Naive B cell (primary cell): ENCODE measurements around the gene PSPN. TPM values are rescaled to one million over a fixed set of nuclear protein-coding genes. Genes with fewer than 3 reads are reported as not detected.

Experiments used
- ATAC-seq, 2 donors: fragments of 150-1000 bp; cut with Tn5 transposase; 2 replicates each; pipeline ENCODE4 v1.10.0; 2021; ENCODE audit warnings: low read depth in 2 of 2, mild to moderate bottlenecking in 2 of 2, moderate library complexity in 2 of 2
- DNase-seq: peaks from one replicate; pipeline ENCODE4 v3.0.0; 2022
- H3K27ac Mint-ChIP-seq, 6 donors: one replicate each; pipeline ENCODE4 v1.8.0; 2020 to 2022; ENCODE audit warnings: mild to moderate bottlenecking in 6 of 6, mixed read lengths in 6 of 6, moderate library complexity in 5 of 6, inconsistent platforms in 2 of 6
- H3K27me3 Mint-ChIP-seq, 3 donors: one replicate each; pipeline ENCODE4 v1.8.0; 2021 to 2022; ENCODE audit warnings: mixed read lengths in 3 of 3, mild to moderate bottlenecking in 1 of 3
- H3K36me3 Mint-ChIP-seq, 2 donors: one replicate each; pipeline ENCODE4 v1.8.0; 2020 to 2022; ENCODE audit warnings: mixed read lengths in 2 of 2, inconsistent platforms in 1 of 2, mild to moderate bottlenecking in 1 of 2
- H3K4me1 Mint-ChIP-seq, 3 donors: one replicate each; pipeline ENCODE4 v1.8.0; 2020 to 2022; ENCODE audit warnings: mixed read lengths in 3 of 3, inconsistent platforms in 1 of 3, mild to moderate bottlenecking in 1 of 3, moderate library complexity in 1 of 3
- H3K4me3 Mint-ChIP-seq, 8 donors: one replicate each; pipeline ENCODE4 v1.8.0; 2020 to 2022; ENCODE audit warnings: mild to moderate bottlenecking in 8 of 8, mixed read lengths in 8 of 8, moderate library complexity in 8 of 8, inconsistent platforms in 2 of 8
- H3K9me3 Mint-ChIP-seq, 7 donors: one replicate each; pipeline ENCODE4 v1.8.0; 2020 to 2022; ENCODE audit warnings: mixed read lengths in 7 of 7, mild to moderate bottlenecking in 5 of 7, inconsistent platforms in 2 of 7, moderate library complexity in 1 of 7
- polyA plus RNA-seq, 6 donors: library from polyadenylated mRNA; unstranded; fragments of 300-500 nt; fragmentation: Illumina TruSeq; gene quantifications; one replicate each; pipeline ENCODE4 v1.2.3, GENCODE V29; 2021; ENCODE audit warnings: low read depth in 6 of 6

Gene PSPN
- polyA plus RNA-seq: under 1 TPM; 0.35 to 0.56 (median 0.49) TPM

GRCh38 chr19:6375411-6376010 lies at the start of gene PSPN:
PSPN (minus strand) TSS chr19:6375933; CDS start chr19:6375849, 84 bp downstream.
- H3K4me1 Mint-ChIP-seq: peaks cover 12 to 15% (median 14%) of the 10 kb centered on the region in 3 donors
- ATAC-seq (no peak), DNase-seq (no peak)
- H3K27ac Mint-ChIP-seq: peak within 1 kb of the TSS in 3 of 6 donors; percentile 28 to 70 (median 56)
- H3K4me3 Mint-ChIP-seq: peak within 1 kb of the TSS in 6 of 8 donors; percentile 10 to 74 (median 32)
- no peaks in the 10 kb centered on the region for H3K27me3 Mint-ChIP-seq
- peaks cover 0 to 7% (median 3%) of the 10 kb centered on the region in 7 donors for H3K9me3 Mint-ChIP-seq
- peaks cover 6 to 11% of the 10 kb centered on the region in 2 donors for H3K36me3 Mint-ChIP-seq

- peaks cover 0 to 6% (median 0%) of the 10 kb centered on the region in 3 donors for H3K27me3 Mint-ChIP-seq
- ATAC-seq: peak; percentile 82 to 85
- H3K4me1 Mint-ChIP-seq: peaks cover 35 to 39% (median 37%) of the 10 kb centered on the region in 3 donors
- peak; percentile 99 for DNase-seq
- no peaks in the 10 kb centered on the region for H3K36me3 Mint-ChIP-seq
- peaks cover 0 to 4% (median 0%) of the 10 kb centered on the region in 7 donors for H3K9me3 Mint-ChIP-seq
- peak overlapping the region; percentile 76 to 99 (median 89) for H3K27ac Mint-ChIP-seq
- H3K4me3 Mint-ChIP-seq: peak overlapping the region; percentile 56 to 94 (median 86)
Observed at GRCh38 chr19:6424939-6425731, 49.4 kb upstream of the PSPN start.

GRCh38 chr19:6424195-6424938 lies 48.6 kb upstream of the PSPN start, which contains the start of gene KHSRP:
KHSRP (minus strand) TSS chr19:6424811; CDS start chr19:6424701, 110 bp downstream.
- Mint-ChIP-seq H3K36me3 (no peaks in the 10 kb centered on the region), H3K27ac (peak within 1 kb of the TSS; percentile 79 to 99 (median 89)), H3K27me3 (peaks cover 0 to 6% (median 0%) of the 10 kb centered on the region in 3 donors), H3K4me1 (peaks cover 31 to 37% (median 35%) of the 10 kb centered on the region in 3 donors), H3K4me3 (peak within 1 kb of the TSS; percentile 56 to 94 (median 88)), H3K9me3 (peaks cover 0 to 4% (median 0%) of the 10 kb centered on the region in 7 donors)
- DNase-seq (peak; percentile 16), ATAC-seq (no peak)

- Mint-ChIP-seq H3K9me3 (peaks cover 0 to 4% (median 0%) of the 10 kb centered on the region in 7 donors), H3K27me3 (peaks cover 0 to 6% (median 0%) of the 10 kb centered on the region in 3 donors), H3K4me1 (peaks cover 30 to 37% (median 34%) of the 10 kb centered on the region in 3 donors), H3K4me3 (peak overlapping the region; percentile 56 to 92 (median 86)), H3K27ac (peak overlapping the region in 5 of 6 donors; percentile 67 to 85 (median 79)), H3K36me3 (no peaks in the 10 kb centered on the region)
- DNase-seq: no peak
- no peak for ATAC-seq
Observed at GRCh38 chr19:6423499-6424194, 47.9 kb upstream of the PSPN start.

GRCh38 chr19:6421075-6422014 lies 45.6 kb upstream of the PSPN start:
- no peaks in the 10 kb centered on the region for H3K36me3 Mint-ChIP-seq
- ATAC-seq (no peak), DNase-seq (no peak)
- peaks cover 0 to 4% (median 0%) of the 10 kb centered on the region in 7 donors for H3K9me3 Mint-ChIP-seq
- peaks cover 28 to 37% (median 34%) of the 10 kb centered on the region in 3 donors for H3K4me1 Mint-ChIP-seq
- peak overlapping the region in 3 of 6 donors; percentile 50 to 64 (median 51) for H3K27ac Mint-ChIP-seq
- no peaks in the 10 kb centered on the region for H3K27me3 Mint-ChIP-seq
- peak overlapping the region in 4 of 8 donors; percentile 12 to 88 (median 45) for H3K4me3 Mint-ChIP-seq

- no peaks in the 10 kb centered on the region for H3K36me3 Mint-ChIP-seq
- H3K27me3 Mint-ChIP-seq: no peaks in the 10 kb centered on the region
- no peak overlapping the region for H3K27ac Mint-ChIP-seq
- peak overlapping the region in 1 of 8 donors; percentile 41 for H3K4me3 Mint-ChIP-seq
- no peak for DNase-seq
- no peaks in the 10 kb centered on the region for H3K9me3 Mint-ChIP-seq
- peaks cover 15 to 23% (median 22%) of the 10 kb centered on the region in 3 donors for H3K4me1 Mint-ChIP-seq
- ATAC-seq: no peak
Observed at GRCh38 chr19:6418562-6418932, 42.8 kb upstream of the PSPN start.

GRCh38 chr19:6417713-6418561 lies 42.2 kb upstream of the PSPN start:
- no peak for ATAC-seq
- H3K36me3 Mint-ChIP-seq: no peaks in the 10 kb centered on the region
- H3K4me3 Mint-ChIP-seq: no peak overlapping the region
- H3K27ac Mint-ChIP-seq: no peak overlapping the region
- no peak for DNase-seq
- H3K27me3 Mint-ChIP-seq: no peaks in the 10 kb centered on the region
- no peaks in the 10 kb centered on the region for H3K9me3 Mint-ChIP-seq
- peaks cover 9 to 17% (median 16%) of the 10 kb centered on the region in 3 donors for H3K4me1 Mint-ChIP-seq

- H3K36me3 Mint-ChIP-seq: no peaks in the 10 kb centered on the region
- peaks cover 0 to 6% (median 5%) of the 10 kb centered on the region in 3 donors for H3K4me1 Mint-ChIP-seq
- ATAC-seq: no peak
- H3K27ac Mint-ChIP-seq: no peak overlapping the region
- no peak for DNase-seq
- no peaks in the 10 kb centered on the region for H3K27me3 Mint-ChIP-seq
- no peak overlapping the region for H3K4me3 Mint-ChIP-seq
- H3K9me3 Mint-ChIP-seq: no peaks in the 10 kb centered on the region
Observed at GRCh38 chr19:6416658-6417405, 41.1 kb upstream of the PSPN start.

GRCh38 chr19:6415591-6416190 lies 40.0 kb upstream of the PSPN start:
- Mint-ChIP-seq H3K27me3 (no peaks in the 10 kb centered on the region), H3K4me3 (no peak overlapping the region), H3K4me1 (no peaks in the 10 kb centered on the region), H3K27ac (no peak overlapping the region), H3K36me3 (no peaks in the 10 kb centered on the region), H3K9me3 (no peaks in the 10 kb centered on the region)
- no peak for DNase-seq
- no peak for ATAC-seq

GRCh38 chr19:6414793-6415590 lies 39.3 kb upstream of the PSPN start:
- ATAC-seq: no peak
- no peaks in the 10 kb centered on the region for H3K27me3 Mint-ChIP-seq
- H3K4me1 Mint-ChIP-seq: no peaks in the 10 kb centered on the region
- no peaks in the 10 kb centered on the region for H3K9me3 Mint-ChIP-seq
- no peak overlapping the region for H3K27ac Mint-ChIP-seq
- H3K4me3 Mint-ChIP-seq: no peak overlapping the region
- DNase-seq: no peak
- no peaks in the 10 kb centered on the region for H3K36me3 Mint-ChIP-seq
